Measurements from ENCODE around the gene ANO4.

The ANO4 gene

GRCh38 chr12:100794441-100795173 is at the start of gene ANO4:
Gene ANO4, plus strand, starts transcription at chr12:100794776. Its CDS starts 107,010 bp downstream, at chr12:100901786.
- DNase-seq (ENCODE audit: low read depth), result no peak

GRCh38 chr12:100745378-100746071 is 49.1 kb upstream of the ANO4 start:
- no peak for DNase-seq (ENCODE audit: low read depth)

- no peak for DNase-seq (ENCODE audit: low read depth)
Measured at GRCh38 chr12:100752841-100753240, 41.7 kb upstream of the ANO4 start.

- no peak for DNase-seq (ENCODE audit: low read depth)
Measured at GRCh38 chr12:100753837-100754236, 40.7 kb upstream of the ANO4 start.

GRCh38 chr12:100755186-100755585 is 39.4 kb upstream of the ANO4 start:
- no peak for DNase-seq (ENCODE audit: low read depth)

GRCh38 chr12:100758083-100758482 is 36.5 kb upstream of the ANO4 start:
- DNase-seq (ENCODE audit: low read depth), result no peak

- DNase-seq (ENCODE audit: low read depth), result no peak
Measured at GRCh38 chr12:100767371-100767770, 27.2 kb upstream of the ANO4 start.

- DNase-seq (ENCODE audit: low read depth), result no peak
Measured at GRCh38 chr12:100767950-100768349, 26.6 kb upstream of the ANO4 start.

GRCh38 chr12:100778967-100779590 is 15.5 kb upstream of the ANO4 start:
- DNase-seq (ENCODE audit: low read depth), result no peak

- DNase-seq (ENCODE audit: low read depth), result no peak
Measured at GRCh38 chr12:100789146-100789545, 5.4 kb upstream of the ANO4 start.

- DNase-seq (ENCODE audit: low read depth), result no peak
Measured at GRCh38 chr12:100789975-100790374, 4.6 kb upstream of the ANO4 start.

GRCh38 chr12:100790552-100790951 is 4.0 kb upstream of the ANO4 start:
- no peak for DNase-seq (ENCODE audit: low read depth)

GRCh38 chr12:100793182-100793581 is 1.4 kb upstream of the ANO4 start:
- no peak for DNase-seq (ENCODE audit: low read depth)

GRCh38 chr12:100795174-100795799 is 711 bp downstream of the ANO4 start:
- DNase-seq (ENCODE audit: low read depth), result no peak

- no peak for DNase-seq (ENCODE audit: low read depth)
Measured at GRCh38 chr12:100795800-100796179, 1.2 kb downstream of the ANO4 start.

- no peak for DNase-seq (ENCODE audit: low read depth)
Measured at GRCh38 chr12:100796621-100797020, 2.0 kb downstream of the ANO4 start.

- no peak for DNase-seq (ENCODE audit: low read depth)
Measured at GRCh38 chr12:100797246-100797645, 2.7 kb downstream of the ANO4 start.

- no peak for DNase-seq (ENCODE audit: low read depth)
Measured at GRCh38 chr12:100797786-100798185, 3.2 kb downstream of the ANO4 start.

GRCh38 chr12:100798286-100799160 is 3.9 kb downstream of the ANO4 start:
- DNase-seq (ENCODE audit: low read depth), result no peak

GRCh38 chr12:100799770-100800169 is 5.2 kb downstream of the ANO4 start:
- DNase-seq (ENCODE audit: low read depth), result no peak

- DNase-seq (ENCODE audit: low read depth), result no peak
Measured at GRCh38 chr12:100800723-100801122, 6.1 kb downstream of the ANO4 start.

GRCh38 chr12:100801320-100801719 is 6.7 kb downstream of the ANO4 start:
- DNase-seq (ENCODE audit: low read depth), result no peak
